Activated CD8-positive, alpha-beta memory T cell treated with anti-CD3 and anti-CD28 coated beads, Interleukin-2, amount 50 U/mL, for 4 hours (primary cell): ENCODE data around the gene PLEKHA7.

Experiments
- DNase-seq: peaks from one replicate; pipeline ENCODE4 v3.0.0-alpha.2; 2020

PLEKHA7 gene

DNA sequence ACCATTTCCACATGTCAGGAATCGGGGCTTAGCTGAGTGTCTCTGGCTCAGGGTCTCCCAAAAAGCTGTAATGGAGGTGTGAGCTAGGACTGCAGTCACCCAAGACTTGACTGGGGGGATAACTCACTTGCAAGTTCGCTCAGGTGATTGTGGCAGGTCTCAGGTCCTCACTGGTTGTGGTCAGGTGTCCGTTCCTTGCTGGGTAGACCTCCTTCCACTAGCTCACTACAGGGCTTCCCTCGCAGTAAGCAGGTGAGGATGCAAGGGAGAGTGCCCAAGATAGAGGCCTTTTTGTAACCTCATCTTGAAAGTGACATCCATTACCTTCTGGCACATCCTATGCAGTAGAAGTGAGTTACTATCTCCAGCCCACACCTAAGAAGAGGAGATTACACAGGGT lies 246.3 kb downstream of the PLEKHA7 start:
- DNase-seq: no peak

DNA sequence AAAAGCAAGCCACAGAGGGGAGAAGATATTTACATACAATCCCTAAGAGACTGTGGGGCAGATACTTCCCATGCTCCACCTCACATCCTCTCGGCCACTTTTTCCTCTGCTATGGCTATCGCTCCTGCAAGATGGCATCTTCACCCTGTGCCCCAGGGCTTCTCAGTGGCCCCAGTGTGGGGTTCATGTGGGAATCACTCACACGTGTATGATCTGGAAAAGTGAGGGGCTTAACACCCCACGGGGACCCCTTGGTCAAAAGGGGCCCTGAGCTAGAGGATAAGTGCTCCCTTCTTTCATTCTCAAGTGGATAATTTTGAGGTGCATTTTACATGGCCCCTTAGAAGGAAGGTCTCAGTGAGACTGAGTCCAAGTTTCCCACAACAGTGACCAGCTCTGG lies 247.1 kb downstream of the PLEKHA7 start:
- DNase-seq: no peak

DNA sequence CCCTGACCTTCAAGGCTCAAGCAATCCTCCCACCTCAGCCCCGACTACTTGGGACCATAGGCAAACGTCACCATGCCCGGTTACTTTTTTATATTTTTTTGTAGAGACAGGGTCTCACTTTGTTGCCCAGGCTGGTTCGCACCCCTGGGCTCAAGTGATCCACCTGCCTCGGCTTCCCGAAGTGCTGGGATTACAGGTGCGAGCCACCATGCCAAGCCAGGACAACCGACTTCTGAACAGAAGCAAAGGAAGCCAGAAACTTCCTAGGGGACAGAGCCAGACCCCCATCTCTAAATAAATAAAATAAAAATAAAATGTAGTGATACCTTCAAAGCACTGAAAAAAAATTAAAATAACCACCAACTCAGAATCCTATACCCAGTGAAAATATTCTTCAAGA lies 249.3 kb downstream of the PLEKHA7 start:
- DNase-seq: no peak

DNA sequence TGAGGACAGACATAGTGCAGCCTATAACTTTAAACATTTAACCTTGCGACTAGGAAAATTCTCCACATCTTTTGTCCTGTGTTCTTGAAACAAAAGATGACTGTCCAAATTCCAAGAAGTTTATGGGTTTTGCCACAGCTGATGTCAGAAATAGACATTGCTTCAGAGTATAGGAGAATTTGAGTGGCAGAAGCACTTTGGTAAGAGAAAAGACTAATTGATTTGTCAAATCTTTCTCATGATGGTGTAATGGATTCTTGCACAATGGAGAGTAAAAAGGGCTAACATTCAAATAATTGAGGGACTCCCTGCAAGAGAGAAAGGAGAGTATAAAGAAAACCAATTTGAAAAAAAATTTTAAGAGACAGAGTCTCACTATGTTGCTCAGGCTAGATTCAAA lies 250.5 kb downstream of the PLEKHA7 start:
- DNase-seq: no peak

DNA sequence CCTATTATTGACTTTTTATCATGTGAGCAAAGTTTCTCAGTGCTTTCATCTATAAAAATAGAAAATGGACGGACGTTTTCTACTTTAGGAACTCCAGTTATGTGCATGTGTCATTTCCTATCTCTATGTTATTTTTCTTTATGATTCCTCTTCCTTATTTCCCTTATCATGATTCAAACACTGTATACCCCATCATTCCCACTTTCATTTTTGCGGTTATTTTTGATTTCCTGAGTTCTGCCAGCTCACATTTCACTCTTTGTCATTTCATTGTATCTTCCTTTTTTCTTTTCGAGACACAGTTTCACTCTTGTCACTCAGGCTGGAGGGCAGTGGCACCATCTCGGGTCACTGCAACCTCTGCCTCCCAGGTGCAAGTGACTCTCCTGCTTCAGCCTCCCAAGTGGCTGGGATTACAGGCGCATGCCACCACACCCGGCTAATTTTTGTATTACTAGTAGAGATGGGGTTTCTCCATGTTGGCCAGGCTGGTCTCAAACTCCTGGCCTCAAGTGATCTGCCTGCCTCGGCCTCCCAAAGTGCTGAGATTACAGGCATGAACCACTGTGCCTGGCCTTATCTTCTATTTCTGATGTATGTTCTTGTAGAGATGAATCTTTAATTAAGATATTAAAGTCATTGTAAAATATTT lies 254.2 kb downstream of the PLEKHA7 start:
- no peak for DNase-seq

DNA sequence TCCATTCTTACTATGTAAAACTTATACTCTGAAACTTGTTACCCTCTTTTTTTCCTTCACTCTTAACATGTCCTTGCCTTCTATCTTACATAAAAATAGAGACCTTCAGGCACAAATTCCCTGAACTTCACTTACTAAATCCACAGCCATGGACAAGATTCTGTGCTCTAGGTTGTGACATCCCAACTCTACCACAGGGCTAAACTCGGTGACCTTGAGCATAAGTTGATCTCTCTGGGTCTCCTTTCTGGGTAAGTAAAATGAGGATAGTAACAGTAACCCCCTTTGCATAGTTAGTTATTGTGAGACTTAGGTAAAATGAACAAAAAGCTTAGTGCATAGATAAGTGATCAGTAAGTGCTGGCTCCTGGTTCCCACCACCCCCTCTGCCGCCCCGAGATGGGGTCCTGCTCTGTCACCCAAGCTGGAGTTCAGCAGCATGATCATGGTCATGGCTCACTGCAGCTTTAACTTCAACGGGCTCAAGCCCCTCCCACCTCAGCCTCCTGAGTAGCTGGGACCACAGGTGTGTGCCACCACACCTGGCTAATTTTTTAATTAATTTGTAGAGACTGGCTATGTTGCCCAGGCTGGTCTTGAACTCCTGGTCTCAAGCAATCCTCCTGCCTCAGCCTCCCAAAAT lies 255.7 kb downstream of the PLEKHA7 start:
- no peak for DNase-seq

DNA sequence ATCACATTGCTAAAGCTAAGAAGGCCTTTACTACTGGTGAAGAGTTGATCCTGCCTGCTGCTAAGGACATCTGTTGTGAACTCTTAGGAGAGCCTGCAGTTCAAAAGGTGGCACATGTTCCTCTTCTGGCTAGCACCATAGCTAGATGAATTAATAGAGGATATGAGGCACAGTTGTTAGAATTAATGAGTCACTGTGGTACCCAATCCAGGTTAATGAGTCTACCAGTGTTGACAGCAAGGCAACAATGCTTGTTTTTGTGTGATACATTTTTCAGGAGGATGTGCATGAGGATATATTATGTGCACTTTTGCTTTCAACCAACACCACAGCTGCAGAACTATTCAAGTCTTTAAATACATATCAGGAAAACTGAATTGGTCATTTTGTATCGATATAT lies 263.8 kb downstream of the PLEKHA7 start:
- DNase-seq: no peak

DNA sequence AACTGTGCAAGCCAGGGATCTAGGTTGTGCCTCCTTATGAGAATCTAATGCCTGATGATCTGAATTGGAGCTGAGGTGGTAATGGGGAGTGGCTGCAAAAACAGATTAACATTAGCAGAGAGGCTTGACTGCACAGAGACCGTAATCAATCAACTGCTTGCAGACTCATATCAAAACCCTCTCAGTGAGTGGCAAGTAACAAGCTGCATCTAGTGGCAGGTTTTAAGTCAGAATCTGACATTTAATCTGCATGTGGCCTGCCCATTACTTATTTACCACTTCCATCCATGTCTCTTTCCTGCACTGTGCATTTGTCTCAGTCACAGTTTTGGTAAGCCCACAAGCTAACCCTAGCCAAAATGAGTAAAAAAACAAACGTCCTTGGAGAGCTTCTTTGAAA lies 264.5 kb downstream of the PLEKHA7 start:
- DNase-seq: no peak

DNA sequence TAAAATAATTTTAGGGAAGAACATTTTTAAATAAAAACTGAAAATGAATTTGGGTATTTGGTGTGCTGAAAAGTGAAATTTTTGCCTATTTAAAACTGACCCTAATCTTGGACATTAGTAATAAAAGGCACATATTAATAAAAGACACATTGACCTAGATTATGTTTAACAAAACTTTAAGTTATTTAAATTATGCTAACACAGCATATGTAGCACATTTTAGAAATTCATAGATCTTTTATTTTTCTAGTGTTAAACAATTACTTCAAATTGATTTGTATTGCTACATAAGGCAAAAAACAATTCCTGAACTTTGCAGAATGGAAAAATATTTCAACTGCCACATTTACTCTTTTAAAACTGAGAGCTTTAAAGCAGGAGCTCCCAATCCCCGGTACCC lies 265.1 kb downstream of the PLEKHA7 start:
- no peak for DNase-seq

DNA sequence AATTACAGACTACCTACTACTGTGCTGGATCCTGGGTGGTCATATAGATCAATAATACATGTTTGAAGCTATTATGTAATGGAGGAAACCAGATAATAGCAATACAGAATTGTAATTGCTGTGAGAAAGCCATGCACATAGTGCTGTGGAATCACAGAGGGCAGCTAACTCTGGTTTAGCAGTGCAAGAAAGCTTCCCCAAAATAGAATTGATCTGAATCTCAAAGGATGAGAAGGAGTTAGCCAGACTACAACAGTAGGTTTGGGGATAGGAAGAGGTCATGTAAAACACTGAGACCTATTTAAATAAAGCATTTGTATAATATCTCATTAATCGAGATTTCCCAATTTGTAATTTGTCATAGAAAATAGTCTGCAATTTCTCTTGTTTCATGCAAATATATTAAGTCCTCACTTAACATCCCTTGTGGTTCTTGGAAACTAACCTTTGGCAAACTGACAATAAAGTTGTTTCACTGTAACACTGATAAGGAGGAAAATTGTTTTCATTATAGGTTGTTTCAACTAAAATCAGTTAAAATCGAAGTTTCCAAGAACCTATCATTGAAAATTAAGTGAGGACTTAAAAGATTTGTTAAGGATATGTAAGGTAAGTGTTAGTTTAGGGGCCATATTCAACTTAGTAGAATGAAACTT lies 268.1 kb downstream of the PLEKHA7 start:
- no peak for DNase-seq

DNA sequence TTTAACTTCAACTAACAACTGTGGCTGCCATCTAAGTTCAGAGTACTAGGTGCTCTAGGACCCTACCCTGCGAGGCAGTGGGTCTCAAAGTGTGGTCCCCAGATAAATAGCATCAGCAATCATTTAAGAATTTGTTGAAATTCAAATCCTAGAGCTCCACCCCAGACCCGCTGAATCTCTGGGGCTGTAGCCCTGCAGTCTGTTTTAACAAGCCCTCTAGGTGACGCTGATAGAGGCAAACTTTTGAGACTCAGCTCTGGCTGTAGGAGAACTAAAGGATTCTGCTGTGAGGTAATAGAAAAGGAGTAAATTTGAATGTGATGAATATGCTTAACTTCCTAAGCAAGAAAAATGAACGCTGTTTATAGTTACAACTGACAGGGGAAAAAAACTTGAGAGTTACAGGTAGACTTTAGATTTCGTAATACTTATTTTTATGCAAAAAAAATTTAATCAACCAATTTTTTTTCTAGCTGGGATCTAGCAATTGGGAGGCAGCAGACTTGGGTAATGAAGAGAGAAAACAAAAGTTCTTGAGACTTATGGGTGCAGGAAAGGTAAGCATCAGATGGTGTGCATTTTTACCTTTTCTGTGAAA lies 270.0 kb downstream of the PLEKHA7 start:
- no peak for DNase-seq

DNA sequence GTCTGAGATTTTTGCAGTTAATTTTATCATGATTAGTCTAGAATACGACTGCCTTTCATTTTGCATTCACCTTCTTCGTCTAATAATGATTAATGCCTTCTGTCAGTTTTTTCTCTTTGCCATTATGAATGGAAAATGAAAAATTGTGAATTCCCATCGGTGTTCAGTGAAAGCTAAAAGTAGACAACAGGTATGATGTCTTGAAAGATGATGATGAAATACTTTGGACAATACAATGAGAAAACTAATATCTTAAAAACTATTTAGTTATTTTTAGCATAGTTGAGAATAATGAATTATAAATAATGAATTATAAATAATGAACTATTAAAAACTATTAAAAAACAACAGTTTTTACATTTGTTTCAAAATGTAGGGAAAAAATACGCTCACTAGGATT lies 270.7 kb downstream of the PLEKHA7 start:
- DNase-seq: no peak

DNA sequence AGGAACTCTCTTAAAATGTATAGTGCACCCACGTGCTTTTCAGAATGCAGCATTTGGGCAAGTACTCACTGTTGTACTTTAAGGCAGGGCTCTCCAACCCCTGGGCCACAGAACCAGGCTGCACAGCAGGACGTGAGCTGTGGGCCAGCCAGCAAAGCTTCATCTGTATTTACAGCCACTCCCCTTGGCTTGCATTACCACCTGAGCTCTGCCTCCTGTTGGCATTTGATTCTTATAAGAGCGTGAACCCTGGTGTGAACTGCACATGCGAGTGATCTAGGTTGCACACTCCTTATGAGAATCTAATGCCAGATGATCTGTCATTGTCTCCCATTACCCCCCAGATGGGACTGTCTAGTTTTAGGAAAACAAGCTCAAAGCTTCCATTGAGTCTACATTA lies 272.7 kb downstream of the PLEKHA7 start:
- no peak for DNase-seq

DNA sequence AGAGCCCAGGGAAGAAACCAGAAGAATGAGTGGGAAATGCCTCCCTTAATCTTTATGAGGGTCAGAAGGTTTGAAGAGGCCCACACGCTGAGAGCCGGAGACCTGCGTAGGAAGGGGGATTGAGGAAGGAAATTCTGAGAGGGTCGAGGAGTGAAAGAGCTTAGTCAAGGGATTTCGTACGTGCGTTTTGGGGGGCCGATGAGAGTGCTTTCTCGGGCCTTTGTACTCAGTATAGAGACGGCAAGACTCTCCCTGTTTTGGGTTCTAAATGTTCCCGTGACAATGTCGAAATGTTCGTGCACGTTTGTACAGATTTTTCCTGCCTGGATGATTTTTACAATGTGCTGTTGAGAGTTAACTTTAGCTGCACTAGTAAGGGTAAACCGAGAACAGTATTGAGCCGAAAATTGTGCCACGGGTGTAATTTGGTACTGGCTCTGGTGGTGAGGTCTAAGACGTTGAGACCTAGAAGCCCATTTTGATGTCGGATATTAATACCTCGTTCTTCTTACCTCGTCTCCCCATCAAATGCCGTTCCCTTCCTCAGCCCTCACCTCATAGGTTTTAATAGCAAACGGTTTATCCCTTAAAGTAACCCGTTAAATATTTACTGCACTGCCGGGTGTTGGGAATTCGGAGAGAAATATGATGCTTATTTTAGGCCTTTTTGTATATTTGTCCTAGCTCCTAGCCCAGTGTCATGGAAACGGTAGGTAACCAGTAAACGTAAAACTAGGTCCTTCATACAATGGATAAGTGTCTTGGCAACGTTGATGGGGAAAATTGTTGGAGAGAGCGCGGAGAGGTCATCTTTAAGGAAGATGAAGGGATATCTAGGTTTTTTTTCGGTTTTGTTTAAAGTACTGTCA lies 275.0 kb downstream of the PLEKHA7 start:
- DNase-seq: peak; percentile 20

DNA sequence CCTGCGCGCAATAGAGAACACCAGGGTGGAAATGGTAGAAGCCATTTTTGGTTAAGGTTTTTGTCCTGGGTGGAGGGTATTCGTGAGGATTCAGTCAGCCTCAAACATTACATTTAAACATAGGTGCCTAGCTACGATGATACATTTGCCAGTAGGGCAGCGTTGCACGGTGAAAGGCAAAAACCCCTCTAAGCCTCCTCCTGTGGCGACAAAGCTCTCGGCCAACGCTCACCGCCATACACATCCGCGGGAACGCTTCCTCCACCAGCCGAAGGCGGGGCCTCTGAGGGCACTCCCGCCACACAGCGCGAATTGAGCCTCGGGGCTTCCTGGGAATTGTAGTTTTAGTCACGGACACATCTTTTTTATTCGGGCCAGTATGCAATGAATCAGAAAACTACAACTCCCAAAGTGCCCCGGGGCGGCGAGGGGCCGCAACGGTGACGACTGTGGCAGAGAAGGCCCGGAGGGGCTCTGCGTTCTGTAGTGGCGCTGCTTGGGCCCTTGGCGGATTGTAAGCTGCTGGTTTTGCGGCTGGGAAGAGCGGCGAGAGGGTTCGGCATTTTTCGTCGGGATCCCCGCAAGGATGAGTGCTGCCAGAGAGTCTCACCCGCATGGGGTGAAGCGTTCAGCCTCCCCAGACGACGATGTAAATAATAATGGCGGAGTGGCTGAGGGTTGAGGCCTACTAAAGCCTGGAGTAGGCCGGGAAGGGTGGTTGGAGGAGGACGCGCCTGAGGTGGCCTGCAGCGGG lies 275.8 kb downstream of the PLEKHA7 start, which contains the start of gene C11orf58:
Gene C11orf58, plus strand, starts transcription at position 455 of the 754 bp plus-strand sequence. Its CDS starts 132 bp downstream, at position 587.
- DNase-seq: peak; percentile 94

DNA sequence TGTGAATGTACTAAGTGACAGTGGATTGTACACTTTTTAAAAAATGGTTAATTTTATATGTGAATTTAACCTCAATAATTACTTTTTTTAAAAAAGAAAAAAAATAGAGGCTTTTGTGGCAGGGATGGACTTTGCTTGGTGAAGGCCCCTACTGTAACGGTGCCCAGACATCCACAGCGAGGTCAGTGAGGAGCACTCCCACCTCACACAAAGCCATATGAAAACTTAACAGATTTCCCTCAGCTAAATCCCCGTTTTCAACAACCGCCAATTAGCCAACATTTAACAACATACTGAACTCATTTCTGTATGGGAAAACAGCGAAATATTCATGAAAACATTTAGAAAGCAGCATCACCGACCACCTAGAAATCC lies 276.4 kb downstream of the PLEKHA7 start:
- DNase-seq: no peak
